HepG2 (cell line): ENCODE results near the gene LMX1B. TPM values are rescaled to one million over a fixed set of nuclear protein-coding genes. Genes with fewer than 3 reads are reported as not detected.

Experiments
- ATAC-seq: fragments of 200-7000 bp; cut with Tn5 transposase; 3 replicates; pipeline ENCODE4 v1.9.1; 2020; ENCODE audit warnings: mild to moderate bottlenecking, moderate library complexity
- BruUV-seq: library from RNA; stranded (reverse); fragments of 400-500 nt; replicated peaks from 2 replicates; lab custom pipeline; 2021; lab: Mats Ljungman, UMichigan
- CTCF ChIA-PET: fragments of 300-600 bp; formaldehyde crosslinking; extraction: SDS; loops from one replicate; lab custom pipeline; 2021; ENCODE audit warnings: low total read pairs, inconsistent platforms, low intra/inter-chr PET ratio; lab: Yijun Ruan, JAX
- POLR2A ChIA-PET: fragments of 350-600 bp; sonication (Branson Sonifier 250); formaldehyde crosslinking; loops from one replicate; lab custom pipeline; 2020; ENCODE audit warnings: antibody characterized with exemption, inconsistent platforms; lab: Yijun Ruan, JAX
- DNase-seq: peaks from one replicate; pipeline ENCODE4 v3.0.0-alpha.2; 2015; ENCODE audit warnings: low spot score
- FAIRE-seq: peaks from 3 replicates; lab custom pipeline; 2011; peaks lifted over from hg19 to GRCh38; lab: Jason Lieb, UNC
- H2AFZ ChIP-seq: one replicate; pipeline ENCODE4 v1.6.1; 2011; ENCODE audit warnings: low read length, inconsistent platforms
- H3K27ac ChIP-seq: fragments of 300-600 bp; 3 replicates; pipeline ENCODE4 v1.8.0; 2011; ENCODE audit warnings: mixed run types, mild to moderate bottlenecking, mixed read lengths, low read length, inconsistent platforms; ENCODE audit not compliant: insufficient read depth; ENCODE audit errors: extremely low read length
- H3K27me3 ChIP-seq, 2 experiments: fragments of 200-600 bp in 1 of 2; 2 replicates in 1 of 2; 3 replicates in 1 of 2; pipeline versions ENCODE4 v1.6.0 to v1.8.0; 2011; ENCODE audit warnings: low read length in 2 of 2, mild to moderate bottlenecking in 2 of 2, moderate library complexity in 2 of 2, inconsistent platforms in 1 of 2; ENCODE audit not compliant: insufficient read depth in 2 of 2, control insufficient read depth in 1 of 2
- H3K36me3 ChIP-seq, 2 experiments: fragments of 200-600 bp in 1 of 2; replicated peaks in 1 of 2; 2 replicates in 1 of 2; 3 replicates in 1 of 2; pipeline versions ENCODE4 v1.5.1 to v1.8.0; 2011; ENCODE audit warnings: low read length in 2 of 2, inconsistent platforms in 1 of 2; ENCODE audit not compliant: insufficient read depth in 2 of 2, control insufficient read depth in 1 of 2
- H3K4me1 ChIP-seq: 2 replicates; pipeline ENCODE4 v1.5.1; 2012; ENCODE audit warnings: low read length, inconsistent platforms; ENCODE audit not compliant: insufficient read depth
- H3K4me2 ChIP-seq: 2 replicates; pipeline ENCODE4 v1.6.0; 2011; ENCODE audit warnings: low read depth, low read length, inconsistent platforms
- H3K4me3 ChIP-seq, 3 experiments: fragments of 200-600 bp in 1 of 3; sonication (generic), shearing (Covaris generic) in 1 of 3; replicated peaks in 1 of 3; 2 replicates each; pipeline ENCODE4 v1.5.1; 2011 to 2016; ENCODE audit warnings: low read length in 3 of 3, inconsistent platforms in 2 of 3, low read depth in 2 of 3, mild to moderate bottlenecking in 2 of 3, control low read depth in 1 of 3, mixed read lengths in 1 of 3; ENCODE audit not compliant: insufficient read depth in 1 of 3
- H3K79me2 ChIP-seq: one replicate; pipeline ENCODE4 v1.6.1; 2011; ENCODE audit warnings: low read length, inconsistent platforms; ENCODE audit not compliant: insufficient read depth
- H3K9ac ChIP-seq: 2 replicates; pipeline ENCODE4 v1.6.0; 2011; ENCODE audit warnings: mild to moderate bottlenecking, low read depth, low read length, inconsistent platforms; ENCODE audit not compliant: insufficient read depth
- H3K9me3 ChIP-seq: 2 replicates; pipeline ENCODE4 v1.5.1; 2012; ENCODE audit warnings: mild to moderate bottlenecking, low read length
- H4K20me1 ChIP-seq: 2 replicates; pipeline ENCODE4 v1.6.0; 2011; ENCODE audit warnings: inconsistent platforms, mild to moderate bottlenecking, low read length, moderate library complexity; ENCODE audit not compliant: insufficient read depth
- CBX5 ChIP-seq: sonication (generic); formaldehyde crosslinking; IDR thresholded peaks from 2 replicates; pipeline ENCODE4 v1.4.0; 2020; ENCODE audit warnings: missing genetic modification reagents, borderline replicate concordance
- CREB1 ChIP-seq, 2 experiments: fragments of 450-650 bp in 1 of 2; IDR thresholded peaks; 2 replicates each; pipeline ENCODE4 v1.6.1; 2016 to 2017; ENCODE audit warnings: control low read depth in 1 of 2, mild to moderate bottlenecking in 1 of 2, missing compliant biosample characterization in 1 of 2, missing genetic modification characterization in 1 of 2
- NONO ChIP-seq, 2 experiments: fragments of 450-650 bp in 1 of 2; sonication (generic) in 1 of 2; formaldehyde crosslinking in 1 of 2; IDR thresholded peaks in 1 of 2; conservative IDR thresholded peaks in 1 of 2; 2 replicates each; pipeline versions ENCODE4 v1.6.1 to v1.8.0; 2017 to 2022; ENCODE audit warnings: mild to moderate bottlenecking in 1 of 2, missing genetic modification reagents in 1 of 2, moderate library complexity in 1 of 2
- SATB2 ChIP-seq: sonication (generic); formaldehyde crosslinking; IDR thresholded peaks from 2 replicates; pipeline ENCODE4 v1.5.0; 2020; ENCODE audit warnings: missing genetic modification reagents
- TGIF2 ChIP-seq: IDR thresholded peaks from 2 replicates; pipeline ENCODE4 v1.6.1; 2016; ENCODE audit warnings: control low read depth, missing compliant biosample characterization
- ZFP36 ChIP-seq: fragments of 150-350 bp; IDR thresholded peaks from 2 replicates; pipeline ENCODE4 v1.6.1; 2018; ENCODE audit warnings: borderline replicate concordance, low read length, low read depth; ENCODE audit not compliant: partially characterized antibody
- ZNF33A ChIP-seq: sonication (generic); formaldehyde crosslinking; IDR thresholded peaks from 2 replicates; pipeline ENCODE4 v1.5.1; 2020; ENCODE audit warnings: missing genetic modification reagents, mild to moderate bottlenecking, moderate library complexity, borderline replicate concordance
- ZNF598 ChIP-seq: sonication (generic); formaldehyde crosslinking; IDR thresholded peaks from 2 replicates; pipeline ENCODE4 v1.5.1; 2020; ENCODE audit warnings: mild to moderate bottlenecking, missing genetic modification reagents, borderline replicate concordance
- ZNF746 ChIP-seq: sonication (generic); formaldehyde crosslinking; IDR thresholded peaks from 2 replicates; pipeline ENCODE4 v1.8.0; 2022; ENCODE audit warnings: mild to moderate bottlenecking, missing genetic modification reagents
- WGBS: methylation state at CpG from one replicate; pipeline ENCODE4 v1.1.6; 2017; ENCODE audit warnings: low lambda C conversion rate; 5-methylcytosine and 5-hydroxymethylcytosine counted together
- in situ Hi-C: cut with HindIII; loops from 2 replicates; pipeline ENCODE4 v1.10.0; 2017; ENCODE audit warnings: low pct_unique_long_range_greater_than_20kb; ENCODE audit not compliant: extremely low pct_ligation_motif_present
- intact Hi-C: fragments of 100-400 bp; cut with micrococcal nuclease; formaldehyde crosslinking; loops from one replicate; pipeline ENCODE4 v1.10.0; 2022; ENCODE audit not compliant: unreplicated experiment
- polyA plus RNA-seq, 8 experiments: library from polyadenylated mRNA; depleted of rRNA in 3 of 8; stranded (reverse) in 7 of 8; unstranded in 1 of 8; fragments of >200 nt; fragmentation: Illumina TruSeq in 4 of 8; extraction: Trizol in 4 of 8; gene quantifications; 2 replicates each; pipeline versions ENCODE4 v1.2.1 to v1.2.3, GENCODE V29; 2011 to 2016; ENCODE audit warnings: low read depth in 4 of 8, missing spikeins in 1 of 8, mixed read lengths in 1 of 8; ENCODE audit not compliant: insufficient read depth in 1 of 8
- total RNA-seq, 5 experiments: library from RNA; depleted of rRNA; stranded (reverse); fragments of >200 nt; fragmentation: Illumina TruSeq; extraction: Trizol; gene quantifications; 2 replicates each; pipeline ENCODE4 v1.2.3, GENCODE V29; 2016; ENCODE audit warnings: low read depth in 1 of 5
- TF ChIP-seq, protein P1 (sequence below): sonication (generic); formaldehyde crosslinking; IDR thresholded peaks from 2 replicates; pipeline ENCODE4 v1.9.0; 2021; ENCODE audit warnings: missing genetic modification reagents, borderline replicate concordance
- TF ChIP-seq, protein P2 (sequence below): sonication (generic); formaldehyde crosslinking; IDR thresholded peaks from 2 replicates; pipeline ENCODE4 v1.4.0; 2020; ENCODE audit warnings: mild to moderate bottlenecking, missing genetic modification reagents
- TF ChIP-seq, protein P3 (sequence below): sonication (generic); formaldehyde crosslinking; conservative IDR thresholded peaks from 2 replicates; pipeline ENCODE4 v1.4.0; 2020; ENCODE audit warnings: missing genetic modification reagents

LMX1B gene
- total and polyA plus RNA-seq, 2 of the 13 experiments (the other 11 are each of a cell fraction or from before 2014, with no cell fraction given) = not detected

DNA sequence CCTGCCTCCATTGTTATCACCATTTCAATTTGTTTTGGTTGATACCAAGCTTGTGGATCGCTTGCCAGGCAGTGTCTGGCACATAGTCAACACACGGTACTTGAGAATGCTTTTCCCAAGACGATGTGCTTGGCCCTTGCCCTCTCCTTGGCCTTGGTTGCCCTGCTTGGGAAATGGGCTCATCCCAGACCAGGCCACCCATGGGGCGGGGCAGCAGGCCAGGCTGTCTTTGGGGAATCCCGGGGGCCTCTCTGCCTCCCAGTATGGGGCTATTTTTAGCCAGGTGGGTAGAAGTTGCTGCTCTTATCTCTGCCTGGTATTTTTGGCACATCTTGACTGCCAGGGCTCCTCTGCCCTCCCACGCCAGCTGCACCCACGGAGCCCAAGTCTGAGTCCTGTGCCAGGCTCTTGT lies 49.9 kb downstream of the LMX1B start:
- WGBS = 37% methylated on average over 7 of the region's 7 CpGs
- POLR2A ChIA-PET = no interaction called here
- FAIRE-seq = no peak

More for the DNA sequence above, 49.9 kb downstream of the LMX1B start:
- Histone ChIP-seq H3K4me1 (peaks cover 10% of the 10 kb centered on the region; the same call in 1 of the 2 replicates), H3K9me3 (no peaks in the 10 kb centered on the region), H2AFZ (no peak overlapping the region), H3K9ac (no peak overlapping the region), H3K27me3 (peaks cover 2 to 35% of the 10 kb centered on the region in 2 experiments; a peak in 4 of 5 replicates), H3K79me2 (no peaks in the 10 kb centered on the region), H3K27ac (no peak overlapping the region), H3K4me2 (no peak overlapping the region), H3K36me3 (no peaks in the 10 kb centered on the region), H4K20me1 (no peaks in the 10 kb centered on the region), H3K4me3 (no peak overlapping the region)
- DNase-seq (no peak), ATAC-seq (no peak)
- intact Hi-C loops (loop anchor here (5.0 kb wide), 1 partner anchor 51 kb away; the partner anchor contains the start of gene LMX1B), in situ Hi-C loops (no loop called here)
- CTCF ChIA-PET = no interaction called here
- BruUV-seq = no TSS peak
- TF ChIP-seq ZNF746 (no peak), ZNF598 (CRISPR knock-in tag) (no peak), ZFP36 (no peak), CBX5 (CRISPR knock-in tag) (no peak), CREB1 (IDR thresholded peaks at IDR 0.05) (no peak), CREB1 (CRISPR knock-in tag; IDR thresholded peaks at IDR 0.05) (no peak), TGIF2 (CRISPR knock-in tag) (no peak), ZNF33A (CRISPR knock-in tag) (no peak), SATB2 (CRISPR knock-in tag) (no peak), NONO (IDR thresholded peaks at IDR 0.05) (no peak), NONO (CRISPR knock-in tag; conservative IDR thresholded peaks at IDR 0.05) (no peak)
- TF ChIP-seq, protein P1, sequence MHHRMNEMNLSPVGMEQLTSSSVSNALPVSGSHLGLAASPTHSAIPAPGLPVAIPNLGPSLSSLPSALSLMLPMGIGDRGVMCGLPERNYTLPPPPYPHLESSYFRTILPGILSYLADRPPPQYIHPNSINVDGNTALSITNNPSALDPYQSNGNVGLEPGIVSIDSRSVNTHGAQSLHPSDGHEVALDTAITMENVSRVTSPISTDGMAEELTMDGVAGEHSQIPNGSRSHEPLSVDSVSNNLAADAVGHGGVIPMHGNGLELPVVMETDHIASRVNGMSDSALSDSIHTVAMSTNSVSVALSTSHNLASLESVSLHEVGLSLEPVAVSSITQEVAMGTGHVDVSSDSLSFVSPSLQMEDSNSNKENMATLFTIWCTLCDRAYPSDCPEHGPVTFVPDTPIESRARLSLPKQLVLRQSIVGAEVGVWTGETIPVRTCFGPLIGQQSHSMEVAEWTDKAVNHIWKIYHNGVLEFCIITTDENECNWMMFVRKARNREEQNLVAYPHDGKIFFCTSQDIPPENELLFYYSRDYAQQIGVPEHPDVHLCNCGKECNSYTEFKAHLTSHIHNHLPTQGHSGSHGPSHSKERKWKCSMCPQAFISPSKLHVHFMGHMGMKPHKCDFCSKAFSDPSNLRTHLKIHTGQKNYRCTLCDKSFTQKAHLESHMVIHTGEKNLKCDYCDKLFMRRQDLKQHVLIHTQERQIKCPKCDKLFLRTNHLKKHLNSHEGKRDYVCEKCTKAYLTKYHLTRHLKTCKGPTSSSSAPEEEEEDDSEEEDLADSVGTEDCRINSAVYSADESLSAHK (CRISPR knock-in tag) = no peak
- TF ChIP-seq, protein P2, sequence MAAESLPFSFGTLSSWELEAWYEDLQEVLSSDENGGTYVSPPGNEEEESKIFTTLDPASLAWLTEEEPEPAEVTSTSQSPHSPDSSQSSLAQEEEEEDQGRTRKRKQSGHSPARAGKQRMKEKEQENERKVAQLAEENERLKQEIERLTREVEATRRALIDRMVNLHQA = no peak
- TF ChIP-seq, protein P3, sequence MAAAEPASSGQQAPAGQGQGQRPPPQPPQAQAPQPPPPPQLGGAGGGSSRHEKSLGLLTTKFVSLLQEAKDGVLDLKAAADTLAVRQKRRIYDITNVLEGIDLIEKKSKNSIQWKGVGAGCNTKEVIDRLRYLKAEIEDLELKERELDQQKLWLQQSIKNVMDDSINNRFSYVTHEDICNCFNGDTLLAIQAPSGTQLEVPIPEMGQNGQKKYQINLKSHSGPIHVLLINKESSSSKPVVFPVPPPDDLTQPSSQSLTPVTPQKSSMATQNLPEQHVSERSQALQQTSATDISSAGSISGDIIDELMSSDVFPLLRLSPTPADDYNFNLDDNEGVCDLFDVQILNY (CRISPR knock-in tag) = no peak
